Esophagus mucosa (tissue), 1 donor: ENCODE results near the gene RBM19. TPM values are rescaled to one million over a fixed set of nuclear protein-coding genes. Genes with fewer than 3 reads are reported as not detected.
"Not testable (repeated sequence)": the region's sequence is repeated elsewhere in the genome, so short reads cannot be mapped to it uniquely, and the experiment has no call there.

Experiments used
- ATAC-seq: fragments of 200-7000 bp; cut with Tn5 transposase; one replicate; pipeline ENCODE4 v1.9.1; 2020
- total RNA-seq: library from RNA; stranded (reverse); gene quantifications from one replicate; pipeline ENCODE4 v1.2.4, GENCODE V29; 2023
- donor health status: DM: yes; HTN: yes; CAD: no.

RBM19 gene
- total RNA-seq, 1 donor from 2014 or later, result 21.7 TPM

GRCh38 chr12:113930249-113930648, 35.9 kb downstream of the RBM19 start:
- ATAC-seq, result no peak

GRCh38 chr12:113929312-113929989, 36.7 kb downstream of the RBM19 start:
- no peak for ATAC-seq

GRCh38 chr12:113926788-113927187, 39.3 kb downstream of the RBM19 start:
- no peak for ATAC-seq

GRCh38 chr12:113924341-113924740, 41.8 kb downstream of the RBM19 start:
- no peak for ATAC-seq

GRCh38 chr12:113923251-113923650, 42.9 kb downstream of the RBM19 start:
- ATAC-seq, result no peak

- no peak for ATAC-seq
Measured at GRCh38 chr12:113921430-113921829, 44.7 kb downstream of the RBM19 start.

- ATAC-seq, result no peak
Measured at GRCh38 chr12:113919791-113920190, 46.3 kb downstream of the RBM19 start.

GRCh38 chr12:113918306-113918705, 47.8 kb downstream of the RBM19 start:
- no peak for ATAC-seq

- no peak for ATAC-seq
Measured at GRCh38 chr12:113917393-113917792, 48.7 kb downstream of the RBM19 start.

GRCh38 chr12:113914806-113915205, 51.3 kb downstream of the RBM19 start:
- no peak for ATAC-seq

- ATAC-seq, result no peak
Measured at GRCh38 chr12:113914176-113914575, 51.9 kb downstream of the RBM19 start.

GRCh38 chr12:113912760-113913329, 53.3 kb downstream of the RBM19 start:
- peak; percentile 63 for ATAC-seq

- ATAC-seq, result no peak
Measured at GRCh38 chr12:113911971-113912759, 54.0 kb downstream of the RBM19 start.

- no peak for ATAC-seq
Measured at GRCh38 chr12:113910751-113911272, 55.3 kb downstream of the RBM19 start.

- no peak for ATAC-seq
Measured at GRCh38 chr12:113909776-113910420, 56.2 kb downstream of the RBM19 start.

GRCh38 chr12:113908584-113909100, 57.5 kb downstream of the RBM19 start:
- ATAC-seq, result no peak

- no peak for ATAC-seq
Measured at GRCh38 chr12:113907446-113908180, 58.5 kb downstream of the RBM19 start.

GRCh38 chr12:113906411-113907200, 59.5 kb downstream of the RBM19 start:
- no peak for ATAC-seq

GRCh38 chr12:113905829-113906228, 60.3 kb downstream of the RBM19 start:
- ATAC-seq, result no peak

- ATAC-seq, result no peak
Measured at GRCh38 chr12:113903381-113903863, 62.7 kb downstream of the RBM19 start.

- ATAC-seq, result not testable (repeated sequence)
Measured at GRCh38 chr12:113901319-113901718, 64.8 kb downstream of the RBM19 start.
